Loucy (cell line): ENCODE measurements around the gene VASN.

ENCODE experiments used
- EZH2phosphoT487 ChIP-seq: fragments of 200-600 bp; IDR thresholded peaks from 2 replicates; pipeline ENCODE4 v1.6.1; 2018; ENCODE audit warnings: antibody characterized with exemption, mild to moderate bottlenecking, moderate library complexity, borderline replicate concordance
- TF ChIP-seq, protein P1 (sequence below): fragments of 200-600 bp; sonication (generic); conservative IDR thresholded peaks from 2 replicates; pipeline ENCODE4 v1.5.1; 2014; ENCODE audit warnings: mild to moderate bottlenecking, antibody characterized with exemption, low read length

GRCh38 chr16:4367393-4367856, 4.2 kb upstream of the VASN start:
- TF ChIP-seq, protein P1, sequence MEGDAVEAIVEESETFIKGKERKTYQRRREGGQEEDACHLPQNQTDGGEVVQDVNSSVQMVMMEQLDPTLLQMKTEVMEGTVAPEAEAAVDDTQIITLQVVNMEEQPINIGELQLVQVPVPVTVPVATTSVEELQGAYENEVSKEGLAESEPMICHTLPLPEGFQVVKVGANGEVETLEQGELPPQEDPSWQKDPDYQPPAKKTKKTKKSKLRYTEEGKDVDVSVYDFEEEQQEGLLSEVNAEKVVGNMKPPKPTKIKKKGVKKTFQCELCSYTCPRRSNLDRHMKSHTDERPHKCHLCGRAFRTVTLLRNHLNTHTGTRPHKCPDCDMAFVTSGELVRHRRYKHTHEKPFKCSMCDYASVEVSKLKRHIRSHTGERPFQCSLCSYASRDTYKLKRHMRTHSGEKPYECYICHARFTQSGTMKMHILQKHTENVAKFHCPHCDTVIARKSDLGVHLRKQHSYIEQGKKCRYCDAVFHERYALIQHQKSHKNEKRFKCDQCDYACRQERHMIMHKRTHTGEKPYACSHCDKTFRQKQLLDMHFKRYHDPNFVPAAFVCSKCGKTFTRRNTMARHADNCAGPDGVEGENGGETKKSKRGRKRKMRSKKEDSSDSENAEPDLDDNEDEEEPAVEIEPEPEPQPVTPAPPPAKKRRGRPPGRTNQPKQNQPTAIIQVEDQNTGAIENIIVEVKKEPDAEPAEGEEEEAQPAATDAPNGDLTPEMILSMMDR: no peak
- TF ChIP-seq EZH2phosphoT487: no peak
